HepG2 (cell line): ENCODE results near the gene SMIM41. TPM values are rescaled to one million over a fixed set of nuclear protein-coding genes. Genes with fewer than 3 reads are reported as not detected.

Source experiments
- EP300 ChIP-seq, 3 experiments: sonication (generic) in 1 of 3; formaldehyde crosslinking in 1 of 3; IDR thresholded peaks; 2 replicates each; pipeline versions ENCODE4 v1.5.1 to v1.6.1; 2011 to 2020; ENCODE audit warnings: low read depth in 2 of 3, low read length in 2 of 3, borderline replicate concordance in 1 of 3, improper control_type of control experiment in 1 of 3, mild to moderate bottlenecking in 1 of 3, missing genetic modification reagents in 1 of 3, moderate library complexity in 1 of 3
- ERF ChIP-seq: IDR thresholded peaks from 2 replicates; pipeline ENCODE4 v1.6.1; 2018; ENCODE audit warnings: missing biosample characterization, missing genetic modification reagents
- FOXP1 ChIP-seq, 2 experiments: fragments of 450-650 bp in 1 of 2; IDR thresholded peaks; 2 replicates each; pipeline ENCODE4 v1.6.1; 2017 to 2018; ENCODE audit warnings: antibody characterized with exemption in 1 of 2
- IKZF5 ChIP-seq: IDR thresholded peaks from 2 replicates; pipeline ENCODE4 v1.6.1; 2018; ENCODE audit warnings: missing genetic modification reagents, mild to moderate bottlenecking, missing compliant biosample characterization
- KMT2A ChIP-seq: sonication (generic); formaldehyde crosslinking; IDR thresholded peaks from 2 replicates; pipeline ENCODE4 v1.4.0; 2020; ENCODE audit warnings: missing genetic modification reagents
- MAFG ChIP-seq: sonication (generic); formaldehyde crosslinking; IDR thresholded peaks from 2 replicates; pipeline ENCODE4 v1.5.1; 2020; ENCODE audit warnings: mild to moderate bottlenecking, missing genetic modification reagents
- NFE2L2 ChIP-seq: fragments of 150-350 bp; IDR thresholded peaks from 2 replicates; pipeline ENCODE4 v1.6.1; 2014; ENCODE audit warnings: low read length
- NPAS2 ChIP-seq: sonication (generic); formaldehyde crosslinking; IDR thresholded peaks from 2 replicates; pipeline ENCODE4 v1.8.0; 2022; ENCODE audit warnings: mild to moderate bottlenecking, missing genetic modification reagents, borderline replicate concordance
- PCBP1 ChIP-seq: fragments of 200-400 bp; formaldehyde crosslinking; IDR thresholded peaks from 2 replicates; pipeline ENCODE4 v1.6.1; 2017; ENCODE audit warnings: mild to moderate bottlenecking, low read depth, low read length, borderline replicate concordance
- PHF20 ChIP-seq: sonication (generic); formaldehyde crosslinking; IDR thresholded peaks from 2 replicates; pipeline ENCODE4 v1.5.0; 2020; ENCODE audit warnings: mild to moderate bottlenecking, missing genetic modification reagents
- RERE ChIP-seq: IDR thresholded peaks from 2 replicates; pipeline ENCODE4 v1.6.1; 2016; ENCODE audit warnings: low read depth, missing genetic modification reagents, missing compliant biosample characterization
- RFXANK ChIP-seq: IDR thresholded peaks from 2 replicates; pipeline ENCODE4 v1.6.1; 2016
- SATB2 ChIP-seq: sonication (generic); formaldehyde crosslinking; IDR thresholded peaks from 2 replicates; pipeline ENCODE4 v1.5.0; 2020; ENCODE audit warnings: missing genetic modification reagents
- WIZ ChIP-seq: sonication (generic); formaldehyde crosslinking; IDR thresholded peaks from 2 replicates; pipeline ENCODE4 v1.5.1; 2020; ENCODE audit warnings: mild to moderate bottlenecking, missing genetic modification reagents
- YEATS4 ChIP-seq: sonication (generic); formaldehyde crosslinking; IDR thresholded peaks from 2 replicates; pipeline ENCODE4 v1.4.0; 2020; ENCODE audit warnings: missing genetic modification reagents, borderline replicate concordance
- ZKSCAN8 ChIP-seq: IDR thresholded peaks from 2 replicates; pipeline ENCODE4 v1.6.1; 2016; ENCODE audit warnings: borderline replicate concordance, missing genetic modification reagents, missing compliant biosample characterization
- ZNF136 ChIP-seq: sonication (generic); formaldehyde crosslinking; IDR thresholded peaks from 2 replicates; pipeline ENCODE4 v1.8.1; 2022; ENCODE audit warnings: low read depth, mild to moderate bottlenecking, moderate library complexity, missing genetic modification reagents
- ZNF317 ChIP-seq: sonication (generic); formaldehyde crosslinking; IDR thresholded peaks from 2 replicates; pipeline ENCODE4 v1.5.0; 2020; ENCODE audit warnings: mild to moderate bottlenecking, missing genetic modification reagents
- ZNF652 ChIP-seq: IDR thresholded peaks from 2 replicates; pipeline ENCODE4 v1.6.1; 2016; ENCODE audit warnings: low read depth, borderline replicate concordance
- ZNF841 ChIP-seq: sonication (generic); formaldehyde crosslinking; IDR thresholded peaks from 2 replicates; pipeline ENCODE4 v1.8.1; 2023; ENCODE audit warnings: missing genetic modification reagents, borderline replicate concordance
- polyA plus RNA-seq, 8 experiments: library from polyadenylated mRNA; depleted of rRNA in 3 of 8; stranded (reverse) in 7 of 8; unstranded in 1 of 8; fragments of >200 nt; fragmentation: Illumina TruSeq in 4 of 8; extraction: Trizol in 4 of 8; gene quantifications; 2 replicates each; pipeline versions ENCODE4 v1.2.1 to v1.2.3, GENCODE V29; 2011 to 2016; ENCODE audit warnings: low read depth in 4 of 8, missing spikeins in 1 of 8, mixed read lengths in 1 of 8; ENCODE audit not compliant: insufficient read depth in 1 of 8
- total RNA-seq, 5 experiments: library from RNA; depleted of rRNA; stranded (reverse); fragments of >200 nt; fragmentation: Illumina TruSeq; extraction: Trizol; gene quantifications; 2 replicates each; pipeline ENCODE4 v1.2.3, GENCODE V29; 2016; ENCODE audit warnings: low read depth in 1 of 5
- TF ChIP-seq, protein P1 (sequence below): sonication (generic); formaldehyde crosslinking; IDR thresholded peaks from 2 replicates; pipeline ENCODE4 v1.4.0; 2020; ENCODE audit warnings: missing genetic modification reagents; ENCODE audit errors: not compliant biosample characterization

Gene SMIM41
- total and polyA plus RNA-seq, 2 of the 13 experiments (the other 11 are each of a cell fraction or from before 2014, with no cell fraction given) = not detected

GRCh38 chr12:52069327-52070184, 9.9 kb upstream of the SMIM41 start, which contains the start of gene ATG101 (continued):
- TF ChIP-seq ZNF317 (CRISPR knock-in tag) = peak; percentile 24
- peak; percentile 56 for TF ChIP-seq ZKSCAN8 (CRISPR knock-in tag)
- TF ChIP-seq SATB2 (CRISPR knock-in tag) = no peak; the same call in 1 of the 2 replicates
- peak; percentile 82; the same call in 1 of the 2 replicates for TF ChIP-seq WIZ (CRISPR knock-in tag)
- no peak for TF ChIP-seq NPAS2
- peak; percentile 68; the same call in 1 of the 2 replicates for TF ChIP-seq KMT2A (CRISPR knock-in tag)
- peak; percentile 85 for TF ChIP-seq ERF (CRISPR knock-in tag)
- TF ChIP-seq ZNF136 (CRISPR knock-in tag) = no peak
- no peak for TF ChIP-seq NFE2L2
- TF ChIP-seq RFXANK (CRISPR knock-in tag) = 0 out of 2 replicates have a peak, but pooled peaks have one; percentile 46
- TF ChIP-seq, protein P1, sequence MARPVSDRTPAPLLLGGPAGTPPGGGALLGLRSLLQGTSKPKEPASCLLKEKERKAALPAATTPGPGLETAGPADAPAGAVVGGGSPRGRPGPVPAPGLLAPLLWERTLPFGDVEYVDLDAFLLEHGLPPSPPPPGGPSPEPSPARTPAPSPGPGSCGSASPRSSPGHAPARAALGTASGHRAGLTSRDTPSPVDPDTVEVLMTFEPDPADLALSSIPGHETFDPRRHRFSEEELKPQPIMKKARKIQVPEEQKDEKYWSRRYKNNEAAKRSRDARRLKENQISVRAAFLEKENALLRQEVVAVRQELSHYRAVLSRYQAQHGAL (CRISPR knock-in tag) = no peak
- no peak for TF ChIP-seq RERE
- TF ChIP-seq MAFG (CRISPR knock-in tag) = no peak
- peak in 1 of 2 experiments; percentile 22; a peak in 1 of 4 replicates for TF ChIP-seq EP300 (IDR thresholded peaks at IDR 0.05; ENCODE audit: low read depth in 2 of 2, low read length in 2 of 2)
- no peak; the same call in 1 of the 2 replicates for TF ChIP-seq EP300 (CRISPR knock-in tag; IDR thresholded peaks at IDR 0.05; ENCODE audit: borderline replicate concordance)
- no peak for TF ChIP-seq FOXP1 (IDR thresholded peaks at IDR 0.05)
- no peak for TF ChIP-seq FOXP1 (CRISPR knock-in tag; IDR thresholded peaks at IDR 0.05)
- no peak for TF ChIP-seq ZNF841 (CRISPR knock-in tag)
- TF ChIP-seq PHF20 = peak; percentile 87
- peak; percentile 76 for TF ChIP-seq YEATS4 (CRISPR knock-in tag)
- TF ChIP-seq PCBP1 = 0 out of 2 replicates have a peak, but pooled peaks have one; percentile 90
- TF ChIP-seq IKZF5 (CRISPR knock-in tag) = peak; percentile 87
- no peak for TF ChIP-seq ZNF652 (CRISPR knock-in tag)
